GM12872 (cell line): ENCODE measurements around the gene NXN.

ENCODE experiments used
- CTCF ChIP-seq: IDR thresholded peaks from 3 replicates; pipeline ENCODE4 v1.5.1; 2011; ENCODE audit warnings: low read depth, mild to moderate bottlenecking, low read length, moderate library complexity; ENCODE audit not compliant: insufficient read depth

NXN gene

GRCh38 chr17:781805-782731 lies 197.5 kb downstream of the NXN start, which contains the start of the genes GLOD4 and MRM3:
Gene GLOD4, minus strand, starts transcription at chr17:782280. Its CDS starts 25 bp downstream, at chr17:782255.
Gene MRM3, plus strand, starts transcription at chr17:782353. Its CDS starts 26 bp downstream, at chr17:782379.
- TF ChIP-seq CTCF: no peak

- TF ChIP-seq CTCF: no peak
Observed at GRCh38 chr17:778096-778495, 201.5 kb downstream of the NXN start.

- TF ChIP-seq CTCF: no peak
Observed at GRCh38 chr17:774313-774584, 205.3 kb downstream of the NXN start.

GRCh38 chr17:773467-774312 lies 205.9 kb downstream of the NXN start:
- TF ChIP-seq CTCF: no peak

GRCh38 chr17:773016-773415 lies 206.6 kb downstream of the NXN start:
- no peak for TF ChIP-seq CTCF

GRCh38 chr17:767076-767475 lies 212.5 kb downstream of the NXN start:
- TF ChIP-seq CTCF: no peak

GRCh38 chr17:760371-760770 lies 219.2 kb downstream of the NXN start:
- no peak for TF ChIP-seq CTCF
